ENCODE data around the gene KLK8.

The KLK8 gene

GRCh38 chr19:51001515-51001914 is at the start of gene KLK8:
Gene KLK8 (minus strand): TSS chr19:51001604. CDS start chr19:51001167, 437 bp downstream.
- DNase-seq (ENCODE audit: low read depth, low spot score) = peak; percentile 89

GRCh38 chr19:51047031-51047335 is 45.6 kb upstream of the KLK8 start:
- DNase-seq (ENCODE audit: low read depth, low spot score) = no peak

- no peak for DNase-seq (ENCODE audit: low read depth, low spot score)
Observed at GRCh38 chr19:51044327-51044726, 42.9 kb upstream of the KLK8 start.

GRCh38 chr19:51043497-51043896 is 42.1 kb upstream of the KLK8 start:
- no peak for DNase-seq (ENCODE audit: low read depth, low spot score)

GRCh38 chr19:51040151-51040550 is 38.7 kb upstream of the KLK8 start:
- no peak for DNase-seq (ENCODE audit: low read depth, low spot score)

GRCh38 chr19:51036519-51036918 is 35.1 kb upstream of the KLK8 start:
- DNase-seq (ENCODE audit: low read depth, low spot score) = no peak

- DNase-seq (ENCODE audit: low read depth, low spot score) = no peak
Observed at GRCh38 chr19:51034704-51035103, 33.3 kb upstream of the KLK8 start, which contains the start of gene KLK12. Gene KLK12 (minus strand): TSS chr19:51035002. CDS start chr19:51034621, 381 bp downstream.

- no peak for DNase-seq (ENCODE audit: low read depth, low spot score)
Observed at GRCh38 chr19:51031880-51032225, 30.4 kb upstream of the KLK8 start.

- DNase-seq (ENCODE audit: low read depth, low spot score) = no peak
Observed at GRCh38 chr19:51031220-51031879, 29.9 kb upstream of the KLK8 start.

- DNase-seq (ENCODE audit: low read depth, low spot score) = no peak
Observed at GRCh38 chr19:51030631-51031030, 29.2 kb upstream of the KLK8 start.

- DNase-seq (ENCODE audit: low read depth, low spot score) = no peak
Observed at GRCh38 chr19:51029718-51030117, 28.3 kb upstream of the KLK8 start.

- no peak for DNase-seq (ENCODE audit: low read depth, low spot score)
Observed at GRCh38 chr19:51027873-51028272, 26.5 kb upstream of the KLK8 start.

- no peak for DNase-seq (ENCODE audit: low read depth, low spot score)
Observed at GRCh38 chr19:51027126-51027806, 25.9 kb upstream of the KLK8 start.

GRCh38 chr19:51026554-51026831 is 25.1 kb upstream of the KLK8 start, which contains the start of gene KLK11:
Gene KLK11 (minus strand): TSS chr19:51026616. CDS start chr19:51025631, 985 bp downstream.
- no peak for DNase-seq (ENCODE audit: low read depth, low spot score)

GRCh38 chr19:51025809-51026553 is 24.6 kb upstream of the KLK8 start:
- DNase-seq (ENCODE audit: low read depth, low spot score) = no peak

GRCh38 chr19:51025401-51025800 is 24.0 kb upstream of the KLK8 start:
- DNase-seq (ENCODE audit: low read depth, low spot score) = no peak

GRCh38 chr19:51024924-51025323 is 23.5 kb upstream of the KLK8 start:
- no peak for DNase-seq (ENCODE audit: low read depth, low spot score)

GRCh38 chr19:51023946-51024345 is 22.5 kb upstream of the KLK8 start:
- no peak for DNase-seq (ENCODE audit: low read depth, low spot score)

GRCh38 chr19:51022526-51022925 is 21.1 kb upstream of the KLK8 start:
- no peak for DNase-seq (ENCODE audit: low read depth, low spot score)

- DNase-seq (ENCODE audit: low read depth, low spot score) = peak; percentile 40
Observed at GRCh38 chr19:51020988-51021651, 19.7 kb upstream of the KLK8 start.

- DNase-seq (ENCODE audit: low read depth, low spot score) = no peak
Observed at GRCh38 chr19:51019544-51019925, 18.1 kb upstream of the KLK8 start, which contains the start of gene KLK10. Gene KLK10 (minus strand): TSS chr19:51019709. CDS start chr19:51019130, 579 bp downstream.
